HG03066 (cell line): ENCODE data around the gene SCLT1.
A peak's percentile ranks its signal among the peaks of the same experiment; 100 is the strongest.
"Not testable (repeated sequence)": the region's sequence is repeated elsewhere in the genome, so short reads cannot be mapped to it uniquely, and the experiment has no call there.

ENCODE experiments used
- ATAC-seq: cut with Tn5 transposase; IDR thresholded peaks from one replicate; pipeline ENCODE4 v1.9.1; 2021; ENCODE audit warnings: low read depth; ENCODE audit not compliant: unreplicated experiment

Gene SCLT1

GRCh38 chr4:129093191-129093920 is at the start of gene SCLT1:
Gene SCLT1, minus strand, starts transcription at chr4:129093539. Its CDS starts 436 bp downstream, at chr4:129093103.
- peak; percentile 86 for ATAC-seq

GRCh38 chr4:129140521-129140920 is 47.2 kb upstream of the SCLT1 start:
- no peak for ATAC-seq

DNA sequence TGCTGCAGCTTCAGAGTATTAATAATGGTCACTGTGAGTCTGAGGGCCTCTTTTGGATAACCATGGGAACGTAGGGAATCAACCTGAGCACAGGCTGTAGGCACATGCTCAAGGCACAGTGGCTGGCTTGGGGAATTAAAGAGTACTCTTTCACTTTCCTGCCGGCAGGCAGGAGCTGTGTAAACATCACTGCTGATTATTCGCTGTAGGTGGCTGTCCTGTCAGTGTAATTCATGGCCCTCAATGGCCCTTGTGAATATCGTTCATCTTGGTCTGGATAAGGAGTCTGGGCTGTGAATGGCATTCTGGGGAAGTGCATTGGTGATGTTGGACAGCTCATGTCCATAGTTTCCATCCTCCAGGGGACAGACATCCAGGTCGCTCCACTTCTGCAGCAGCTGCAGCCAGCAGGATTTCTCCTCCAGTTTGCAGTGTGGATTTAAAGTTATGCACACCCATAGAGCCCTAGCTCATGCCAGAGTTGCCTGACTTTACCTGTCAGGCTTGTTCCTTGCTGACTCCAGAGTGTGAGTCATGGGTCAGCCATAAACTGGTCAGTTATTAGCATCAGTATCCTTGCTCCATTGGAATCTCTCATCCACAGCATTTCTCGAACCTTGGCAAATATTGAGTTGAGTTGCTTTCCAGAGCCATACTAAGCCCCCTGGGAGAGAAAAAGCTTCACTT is 45.6 kb upstream of the SCLT1 start:
- ATAC-seq, result no peak

GRCh38 chr4:129136433-129136832 is 43.1 kb upstream of the SCLT1 start:
- ATAC-seq, result no peak

DNA sequence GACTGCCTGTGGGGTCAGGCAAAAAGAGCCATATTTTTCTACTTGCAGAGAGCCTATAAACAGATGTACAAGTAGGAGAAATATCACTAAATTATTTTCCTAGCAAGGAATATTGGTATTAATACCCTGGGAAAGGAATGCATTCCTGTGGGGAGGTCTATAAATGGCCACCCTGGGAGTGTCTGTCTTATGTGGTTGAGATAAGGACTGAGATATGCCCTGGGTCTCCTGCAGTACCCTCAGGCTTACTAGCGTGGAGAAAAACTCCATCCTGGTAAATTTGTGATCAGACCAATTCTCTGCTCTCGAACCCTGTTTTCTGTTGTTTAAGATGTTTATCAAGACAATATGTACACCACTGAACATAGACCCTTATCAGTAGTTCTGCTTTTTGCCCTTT is 38.0 kb upstream of the SCLT1 start:
- no peak for ATAC-seq

DNA sequence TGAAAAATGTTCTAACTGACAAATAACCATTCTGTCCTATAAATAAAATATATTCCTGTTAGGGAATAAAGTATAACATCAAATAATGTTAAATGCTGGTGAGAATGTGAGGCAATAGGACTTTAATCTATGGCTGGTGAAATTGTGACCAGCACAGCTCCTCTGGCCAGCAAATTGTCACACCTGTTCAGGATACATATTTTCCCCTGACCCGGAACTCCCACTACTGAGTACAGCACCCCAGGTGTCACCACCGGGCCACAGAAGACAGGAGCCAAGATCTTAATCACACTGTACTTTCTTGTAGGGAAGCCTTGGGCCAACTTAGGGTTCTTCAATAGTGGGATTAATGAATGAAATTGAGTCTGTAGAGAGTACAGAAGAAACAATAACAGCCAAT is 35.8 kb upstream of the SCLT1 start:
- ATAC-seq, result no peak

DNA sequence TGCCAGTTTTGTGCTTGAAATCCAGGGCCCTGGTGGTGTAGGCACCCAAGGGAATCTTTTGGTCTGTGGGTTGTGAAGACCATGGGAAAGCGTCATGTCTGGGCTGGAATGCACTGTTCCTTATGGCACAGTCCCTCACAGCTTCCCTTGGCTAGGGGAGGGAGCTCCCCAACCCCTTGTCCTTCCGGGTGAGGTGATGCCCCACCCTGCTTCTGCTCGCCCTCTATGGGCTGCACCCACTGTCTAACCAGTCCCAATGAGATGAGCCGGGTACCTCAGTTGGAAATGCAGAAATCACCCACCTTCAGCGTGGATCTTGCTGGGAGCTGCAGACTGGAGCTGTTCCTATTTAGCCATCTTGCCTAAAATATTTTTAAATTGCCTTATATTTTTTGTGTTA is 33.3 kb upstream of the SCLT1 start:
- not testable (repeated sequence) for ATAC-seq

DNA sequence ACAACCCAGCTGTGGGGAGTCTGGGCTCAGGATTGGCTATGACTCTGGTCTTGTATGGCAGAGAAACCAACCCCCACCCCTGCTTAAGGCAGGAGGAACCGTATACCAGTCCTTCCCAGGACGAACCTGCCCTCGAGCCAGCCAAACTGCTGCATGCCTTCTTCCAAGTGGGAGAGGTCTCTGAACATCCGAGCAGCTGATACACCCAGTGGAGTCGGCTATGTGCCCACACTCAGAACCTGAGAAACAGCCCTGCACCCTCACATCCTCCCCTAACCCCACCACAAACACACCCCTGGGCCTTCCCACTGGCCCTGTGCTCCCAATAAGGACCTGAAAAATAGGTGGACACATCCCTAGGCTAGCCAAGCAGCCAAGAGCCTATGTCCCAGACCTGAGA is 24.4 kb upstream of the SCLT1 start:
- ATAC-seq, result no peak

- no peak for ATAC-seq
Measured at GRCh38 chr4:129113919-129114318, 20.6 kb upstream of the SCLT1 start.

- ATAC-seq, result no peak
Measured at GRCh38 chr4:129113434-129113833, 20.1 kb upstream of the SCLT1 start.

DNA sequence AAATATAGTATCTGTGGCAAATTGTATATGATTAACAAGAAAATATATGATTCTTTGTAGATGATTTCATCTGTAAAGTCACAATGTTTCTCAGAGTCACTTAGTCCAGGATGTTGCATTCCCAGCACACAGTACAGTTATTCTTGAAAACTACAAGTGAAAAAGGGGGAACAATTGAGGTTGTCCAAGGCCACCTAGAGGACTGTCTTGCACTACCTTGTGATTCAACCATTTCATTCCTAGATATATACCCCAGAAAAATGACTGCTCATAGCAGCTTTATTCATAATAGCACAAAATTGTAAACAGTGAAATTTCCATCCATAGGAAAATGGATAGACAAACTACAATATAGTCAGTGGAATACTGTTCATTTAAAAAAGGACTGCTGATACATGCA is 18.6 kb upstream of the SCLT1 start:
- ATAC-seq, result no peak

- ATAC-seq, result no peak
Measured at GRCh38 chr4:129110931-129111330, 17.6 kb upstream of the SCLT1 start.

DNA sequence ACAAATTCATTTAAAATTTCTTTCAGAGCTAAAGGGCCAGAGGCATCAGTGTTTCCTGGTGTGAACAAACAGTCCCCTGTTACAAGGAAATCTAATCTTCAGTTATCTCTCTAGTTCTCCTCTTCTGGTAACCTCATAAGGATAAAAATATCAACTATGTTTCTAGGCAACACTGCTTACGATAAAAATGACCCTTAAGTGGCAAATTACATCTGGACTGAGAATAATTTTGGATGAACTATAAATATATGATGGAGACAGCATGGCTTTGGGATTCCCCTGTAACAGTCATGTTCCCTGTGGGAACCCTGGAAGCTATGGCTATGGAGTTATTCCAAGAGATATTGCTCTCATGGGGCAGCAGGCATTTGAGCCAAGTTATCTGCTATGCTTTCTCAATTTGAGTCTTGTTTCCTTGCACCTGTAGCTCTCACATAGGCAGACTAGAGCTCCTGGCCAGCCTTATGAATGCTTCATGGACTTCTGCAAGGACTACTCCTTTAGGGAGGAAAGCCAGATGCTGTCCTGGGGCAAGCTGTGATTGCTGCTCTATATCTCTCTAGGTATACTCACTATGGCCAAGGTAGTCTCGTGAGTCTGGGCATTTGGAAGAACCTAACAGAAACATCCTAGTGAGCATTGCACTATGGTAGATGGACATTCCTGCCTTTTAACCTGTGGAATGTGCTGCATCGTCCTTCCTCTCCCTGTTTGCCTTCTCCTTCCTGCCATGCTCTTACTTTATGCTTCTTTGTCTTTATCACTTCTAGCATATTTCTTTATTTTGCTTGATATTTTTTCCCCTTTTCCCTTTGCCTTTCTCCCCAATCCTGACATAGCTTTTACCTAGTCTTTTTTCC is 16.9 kb upstream of the SCLT1 start:
- no peak for ATAC-seq

DNA sequence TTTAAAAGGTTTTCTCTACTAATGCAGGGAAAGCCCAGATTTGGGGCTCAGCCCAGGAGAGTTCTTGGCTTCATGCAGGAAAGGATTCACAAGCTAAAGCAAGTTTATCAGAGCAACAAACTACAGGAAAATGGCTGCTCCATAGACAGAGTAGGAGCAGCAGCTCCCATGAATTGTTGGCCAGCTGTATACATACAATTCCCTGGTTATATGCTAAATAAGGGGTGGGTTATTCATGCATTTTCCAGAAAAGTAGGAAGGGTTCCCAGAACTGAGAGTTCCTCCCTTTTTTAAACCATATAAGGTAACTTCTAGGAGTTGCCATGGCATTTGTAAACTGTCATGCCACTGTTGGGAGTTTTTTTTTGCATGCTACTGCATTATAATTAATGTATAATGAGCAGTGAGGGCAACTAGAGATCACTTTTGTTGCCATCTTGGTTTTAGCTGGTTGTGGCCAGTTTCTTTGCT is 5.2 kb upstream of the SCLT1 start:
- ATAC-seq, result no peak

- ATAC-seq, result peak; percentile 42
Measured at GRCh38 chr4:129095811-129096454, 2.6 kb upstream of the SCLT1 start, which contains the start of gene C4orf33. Gene C4orf33, plus strand, starts transcription at chr4:129096152. Its CDS starts 6,459 bp downstream, at chr4:129102611.

GRCh38 chr4:129094347-129094746 is 1.0 kb upstream of the SCLT1 start:
- no peak for ATAC-seq

DNA sequence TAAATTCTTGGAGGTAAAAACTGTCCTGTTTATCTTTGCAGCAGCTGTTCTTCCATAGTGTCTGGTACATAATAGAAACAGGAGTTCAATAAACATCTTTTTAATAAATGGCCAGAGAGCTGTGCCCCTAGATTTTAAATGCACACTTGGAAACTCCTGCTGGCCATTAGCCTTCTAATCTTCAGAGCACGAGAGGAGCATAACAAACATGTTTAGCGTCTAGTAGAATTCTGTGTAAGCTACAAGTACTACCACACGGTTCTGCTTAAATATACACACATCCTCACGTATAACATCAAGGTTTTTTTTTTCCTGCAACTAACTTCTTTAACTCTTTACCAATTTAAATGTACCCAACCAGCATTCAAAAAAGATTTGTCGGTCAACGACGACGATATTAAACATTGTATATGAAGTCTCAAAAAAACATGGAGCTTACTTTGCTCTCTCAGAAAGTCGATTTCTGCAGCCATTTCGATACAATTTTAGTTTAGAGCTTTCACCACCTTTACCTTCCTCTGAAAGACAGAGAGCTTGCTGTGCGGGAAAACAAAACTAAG is 628 bp downstream of the SCLT1 start:
- no peak for ATAC-seq

GRCh38 chr4:129087516-129087915 is 5.8 kb downstream of the SCLT1 start:
- no peak for ATAC-seq

- ATAC-seq, result no peak
Measured at GRCh38 chr4:129085472-129085871, 7.9 kb downstream of the SCLT1 start.

DNA sequence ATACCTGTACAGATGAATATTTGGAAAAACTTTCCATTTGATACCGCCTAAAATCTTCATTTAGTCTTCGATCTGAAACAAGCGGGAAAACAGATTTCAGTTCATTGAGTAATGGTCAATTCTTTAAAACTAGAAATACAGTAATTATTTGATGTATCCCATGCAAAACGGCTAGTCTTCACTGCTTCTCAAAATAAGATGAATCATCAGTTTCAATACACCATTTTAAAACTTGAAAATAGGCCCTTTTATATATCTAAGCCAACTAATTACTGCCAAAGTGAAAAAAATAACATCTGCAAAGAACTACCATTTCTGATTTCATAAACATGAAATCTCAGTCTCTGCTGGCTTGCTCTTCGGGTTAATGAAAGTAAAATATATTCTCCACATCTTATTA is 11.0 kb downstream of the SCLT1 start:
- ATAC-seq, result no peak
